GM18873 (cell line): ENCODE data around the gene MXRA7.
A peak's percentile ranks its signal among the peaks of the same experiment; 100 is the strongest.

ENCODE experiments used
- ATAC-seq: cut with Tn5 transposase; IDR thresholded peaks from one replicate; pipeline ENCODE4 v1.9.1; 2021; ENCODE audit warnings: mild to moderate bottlenecking, moderate library complexity, moderate number of reproducible peaks; ENCODE audit not compliant: unreplicated experiment, low FRiP score

Gene MXRA7

DNA sequence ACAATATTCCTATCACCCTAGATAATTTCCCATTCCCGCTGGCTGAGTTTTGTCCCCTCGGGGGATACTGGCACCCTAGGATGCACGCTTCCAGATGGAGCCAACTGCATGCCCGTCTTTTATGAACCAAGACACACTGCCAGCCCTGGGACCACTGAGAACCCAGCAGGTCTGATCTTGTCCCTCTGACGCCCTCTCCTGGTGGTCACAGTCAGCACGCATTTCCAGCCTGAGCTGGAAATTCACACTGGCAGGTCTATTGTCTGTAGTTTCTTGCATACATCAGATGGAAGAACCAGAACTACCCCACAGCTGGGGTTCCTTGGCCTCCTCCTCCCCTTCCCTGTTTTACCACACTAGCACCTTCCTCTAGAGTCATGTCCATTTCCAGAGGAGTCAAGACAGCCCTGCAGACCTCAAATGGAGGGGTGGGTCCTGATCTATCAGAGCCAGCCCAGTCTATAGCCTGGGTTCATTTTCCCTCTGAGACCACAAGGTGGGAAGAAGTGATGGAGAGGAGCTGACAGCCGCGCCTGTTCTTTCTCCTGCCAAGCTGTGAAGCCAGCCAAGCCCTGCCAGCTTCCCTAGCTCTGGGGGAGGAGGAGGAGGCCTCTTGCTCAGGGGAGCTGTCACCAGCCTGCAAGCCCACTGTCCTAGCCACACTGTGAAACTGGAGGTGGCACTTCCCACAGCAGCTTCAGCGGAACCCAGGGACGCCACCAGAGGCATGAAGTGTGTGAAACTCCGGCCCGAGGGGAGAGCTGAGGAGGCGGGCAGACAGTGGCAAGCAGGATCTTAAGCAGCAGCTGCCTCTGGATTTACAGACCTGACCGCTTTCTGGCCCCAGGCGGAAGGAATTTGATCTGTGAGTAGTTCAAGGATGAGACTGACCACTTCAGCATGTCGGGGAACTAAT is 29.3 kb downstream of the MXRA7 start:
- ATAC-seq, result no peak

- ATAC-seq, result no peak
Measured at GRCh38 chr17:76679239-76679638, 31.5 kb downstream of the MXRA7 start.

GRCh38 chr17:76678330-76678729 is 32.4 kb downstream of the MXRA7 start:
- ATAC-seq, result no peak

DNA sequence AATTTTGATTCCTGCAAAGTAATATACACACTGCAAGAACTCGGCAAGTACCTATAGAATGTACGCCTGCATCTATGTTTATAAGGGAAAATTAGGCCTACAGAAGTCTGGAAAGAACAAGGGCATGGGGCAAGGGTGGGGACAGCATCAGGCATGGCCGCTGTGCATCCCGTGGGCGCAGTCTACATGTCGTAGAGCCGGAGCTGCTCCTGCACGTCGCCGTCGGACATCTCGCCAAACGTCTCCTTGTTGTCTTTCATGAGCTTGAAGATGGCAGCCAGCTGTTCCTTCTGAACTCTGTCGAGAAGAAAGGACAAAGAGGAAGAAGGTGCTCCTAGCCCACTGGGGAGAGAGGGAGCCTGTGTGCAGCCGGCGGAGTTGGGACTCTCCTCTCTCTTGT is 33.4 kb downstream of the MXRA7 start:
- ATAC-seq, result no peak

DNA sequence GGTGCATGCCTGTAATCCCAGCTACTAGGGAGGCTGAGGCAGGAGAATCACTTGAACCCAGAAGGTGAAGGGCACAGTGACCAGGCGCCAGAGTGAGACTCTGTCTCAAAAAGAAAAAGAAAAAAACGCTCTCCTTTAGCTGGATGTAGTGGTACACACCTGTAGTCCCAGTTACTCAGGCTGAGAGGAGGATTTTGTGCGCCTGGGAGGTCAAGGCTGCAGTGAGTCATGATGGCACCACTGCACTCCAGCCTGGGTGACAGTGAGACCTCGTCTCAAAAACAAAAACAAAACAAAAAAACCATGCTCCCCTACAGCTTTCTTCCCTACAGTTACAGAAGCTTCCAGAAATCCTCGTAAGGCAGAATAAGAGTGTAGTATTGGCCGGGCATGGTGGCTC is 34.1 kb downstream of the MXRA7 start:
- ATAC-seq, result no peak

GRCh38 chr17:76675648-76676047 is 35.1 kb downstream of the MXRA7 start:
- no peak for ATAC-seq

GRCh38 chr17:76674600-76674999 is 36.2 kb downstream of the MXRA7 start:
- ATAC-seq, result no peak

DNA sequence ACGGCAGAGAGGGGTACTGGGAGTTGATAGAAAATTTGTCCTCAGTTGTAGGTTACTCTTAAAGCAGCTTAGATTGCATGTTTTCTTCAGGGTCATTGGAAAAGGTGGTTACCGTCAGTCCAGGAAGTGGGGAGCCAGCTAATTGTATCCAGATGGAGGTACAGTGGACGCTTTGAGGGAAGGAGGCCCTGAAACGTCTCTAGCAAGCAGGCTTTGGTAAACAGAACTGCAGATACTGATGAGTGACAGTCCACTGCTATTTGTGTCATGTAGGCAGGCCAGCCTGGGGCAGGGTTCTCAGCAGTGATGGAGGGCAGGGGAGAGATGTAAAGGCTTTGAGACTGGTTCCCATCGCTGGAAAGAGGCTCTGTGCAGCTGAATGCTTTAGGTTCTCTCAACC is 37.0 kb downstream of the MXRA7 start:
- no peak for ATAC-seq

- no peak for ATAC-seq
Measured at GRCh38 chr17:76672892-76673291, 37.9 kb downstream of the MXRA7 start.

- ATAC-seq, result no peak
Measured at GRCh38 chr17:76672270-76672851, 38.4 kb downstream of the MXRA7 start.

- ATAC-seq, result no peak
Measured at GRCh38 chr17:76671912-76672262, 38.9 kb downstream of the MXRA7 start.

GRCh38 chr17:76671123-76671911 is 39.4 kb downstream of the MXRA7 start:
- peak; percentile 97 for ATAC-seq

GRCh38 chr17:76670718-76671122 is 40.0 kb downstream of the MXRA7 start:
- ATAC-seq, result no peak

DNA sequence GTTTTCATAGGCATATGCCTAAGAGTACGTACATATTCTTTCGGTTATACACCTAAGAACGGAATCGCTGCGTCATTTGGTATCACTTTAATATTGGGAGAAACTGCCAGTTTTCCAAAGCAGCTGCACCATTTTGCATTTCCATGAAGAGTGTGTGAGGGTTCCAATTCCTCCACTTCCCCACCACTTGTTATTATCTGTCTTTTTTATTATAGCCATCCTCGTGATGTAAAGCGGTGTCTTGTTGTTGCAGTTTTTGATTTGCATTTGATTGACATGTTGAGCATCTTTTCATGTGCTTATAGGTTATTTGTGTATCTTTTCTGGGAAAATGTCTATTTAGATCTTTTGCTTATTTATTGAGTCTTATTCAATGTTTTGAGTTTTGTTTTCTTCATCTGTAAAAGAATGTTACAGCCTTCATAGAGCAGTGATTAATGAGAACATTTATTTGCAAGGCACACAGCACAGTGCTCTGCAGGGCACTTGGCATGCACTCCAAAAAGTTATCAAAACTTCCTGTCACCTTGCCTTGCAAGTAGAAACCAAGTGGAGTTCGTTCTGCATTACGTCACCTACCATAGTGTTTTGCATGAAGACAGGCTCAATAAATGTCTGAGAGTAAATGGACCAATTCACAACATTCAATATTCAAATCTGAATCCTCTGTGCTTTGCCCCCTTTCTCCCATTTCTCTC is 40.6 kb downstream of the MXRA7 start:
- ATAC-seq, result no peak

GRCh38 chr17:76667786-76668453 is 42.8 kb downstream of the MXRA7 start:
- no peak for ATAC-seq

DNA sequence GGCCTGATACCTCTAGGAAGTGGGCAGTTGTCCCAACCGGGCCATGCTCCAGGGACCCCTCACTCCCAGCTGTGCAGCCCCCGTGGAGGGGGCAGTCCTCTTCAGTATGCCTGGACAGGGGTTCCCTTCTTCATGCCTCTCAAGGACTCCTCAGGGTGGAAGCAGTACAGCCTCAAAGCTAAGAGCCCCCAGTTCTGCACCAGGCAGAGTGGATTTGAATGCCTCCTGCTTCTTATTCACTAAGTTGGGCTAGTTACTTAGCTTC is 43.3 kb downstream of the MXRA7 start:
- no peak for ATAC-seq

- ATAC-seq, result no peak
Measured at GRCh38 chr17:76660656-76661042, 50.1 kb downstream of the MXRA7 start.

DNA sequence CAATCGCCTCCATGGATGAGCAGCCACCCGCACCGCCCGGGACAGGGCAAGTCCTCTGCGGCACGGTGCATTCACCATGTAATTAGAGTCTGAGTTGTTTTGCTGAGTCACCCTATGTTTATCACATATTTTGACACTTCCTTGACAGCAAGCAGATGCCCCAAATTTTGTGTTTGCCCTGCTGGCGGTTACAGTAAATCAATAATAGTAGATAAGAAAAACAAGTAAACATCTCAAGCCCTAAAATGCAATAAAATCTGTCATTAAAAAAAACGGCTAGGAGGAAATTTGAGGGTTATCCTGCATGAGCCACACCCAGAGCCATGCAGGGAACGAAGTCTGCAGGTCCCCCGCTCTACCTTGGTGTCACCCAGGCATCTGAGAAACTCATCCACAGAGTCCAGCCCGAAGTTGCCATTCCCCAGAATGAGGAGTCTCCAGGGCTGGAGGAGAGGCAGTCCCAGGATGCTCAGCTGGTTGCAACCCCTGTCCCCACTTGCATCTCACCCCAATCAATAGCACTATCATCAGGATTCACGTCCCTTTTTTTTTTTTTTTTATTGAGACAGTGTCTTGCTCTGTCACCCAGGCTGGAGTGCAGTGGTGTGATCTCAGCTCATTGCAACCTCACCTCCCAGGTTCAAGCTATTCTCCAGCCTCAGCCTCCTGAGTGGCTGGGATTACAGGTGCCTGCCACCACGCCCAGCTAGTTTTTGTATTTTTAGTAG is 50.7 kb downstream of the MXRA7 start:
- ATAC-seq, result no peak

DNA sequence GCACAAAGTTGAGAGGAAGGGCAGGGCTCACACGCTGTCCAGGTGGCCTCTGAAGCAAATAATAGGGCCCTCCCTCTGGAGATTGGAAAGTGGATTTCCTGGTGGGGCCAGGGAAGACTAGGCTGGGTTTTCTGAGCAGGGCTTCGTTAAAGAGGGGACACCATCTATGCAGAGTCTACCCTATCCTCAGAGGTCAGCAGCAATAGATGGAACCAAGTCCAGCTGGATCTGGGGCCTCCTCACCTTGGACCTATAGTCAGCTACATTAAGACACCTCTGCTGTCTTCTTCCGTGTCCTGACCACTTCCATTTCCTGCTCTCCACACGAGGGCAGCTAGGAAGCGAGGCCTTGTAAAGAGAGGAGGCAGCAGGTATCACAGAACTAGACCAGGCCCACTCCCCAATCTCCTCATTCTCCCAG is 52.5 kb downstream of the MXRA7 start:
- no peak for ATAC-seq
